CD4-positive, alpha-beta T cell treated with Interleukin-17A for 4 hours (primary cell): ENCODE measurements around the gene HVCN1.

ENCODE experiments used
- DNase-seq: peaks from one replicate; pipeline ENCODE4 v3.0.0-alpha.2; 2020; ENCODE audit warnings: mixed read lengths

Gene HVCN1

GRCh38 chr12:110613071-110613770 is 75.7 kb downstream of the HVCN1 start:
- no peak for DNase-seq

DNA sequence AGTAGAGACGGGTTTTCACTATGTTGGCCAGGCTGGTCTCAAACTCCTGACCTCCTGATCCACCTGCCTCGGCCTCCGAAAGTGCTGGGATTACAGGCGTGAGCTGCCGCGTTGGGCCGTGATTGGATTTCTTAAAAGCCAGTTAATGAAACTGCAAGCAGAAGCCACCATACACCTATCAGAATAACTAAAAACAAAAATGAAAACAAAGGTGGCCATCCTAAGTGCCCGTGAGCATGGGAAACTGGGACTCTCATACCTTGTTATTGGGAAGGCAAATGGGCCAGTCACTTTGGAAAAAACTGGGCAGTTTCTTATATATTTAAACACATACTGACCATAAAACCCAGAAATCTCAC is 82.7 kb downstream of the HVCN1 start:
- DNase-seq, result no peak

- peak; percentile 61 for DNase-seq
Measured at GRCh38 chr12:110602085-110602814, 86.7 kb downstream of the HVCN1 start.

DNA sequence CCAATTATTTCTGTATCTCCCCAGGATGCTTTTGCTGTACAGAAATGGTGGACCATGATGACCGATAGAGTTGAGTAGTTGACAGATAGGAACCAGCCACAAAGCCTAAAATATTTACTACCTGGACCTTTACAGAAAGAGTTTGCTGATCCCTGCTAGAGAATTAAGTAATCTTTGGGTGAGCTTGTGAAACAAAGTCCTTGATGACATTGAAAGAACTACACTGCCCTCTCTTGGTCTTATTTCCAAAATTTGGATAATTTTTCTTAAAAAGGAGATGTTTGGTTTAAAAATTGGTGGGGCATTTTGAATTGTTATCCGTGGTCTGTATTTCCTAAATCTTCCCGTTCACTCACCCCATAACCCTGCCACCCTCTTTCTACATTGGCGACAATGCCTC is 88.7 kb downstream of the HVCN1 start:
- DNase-seq, result no peak

DNA sequence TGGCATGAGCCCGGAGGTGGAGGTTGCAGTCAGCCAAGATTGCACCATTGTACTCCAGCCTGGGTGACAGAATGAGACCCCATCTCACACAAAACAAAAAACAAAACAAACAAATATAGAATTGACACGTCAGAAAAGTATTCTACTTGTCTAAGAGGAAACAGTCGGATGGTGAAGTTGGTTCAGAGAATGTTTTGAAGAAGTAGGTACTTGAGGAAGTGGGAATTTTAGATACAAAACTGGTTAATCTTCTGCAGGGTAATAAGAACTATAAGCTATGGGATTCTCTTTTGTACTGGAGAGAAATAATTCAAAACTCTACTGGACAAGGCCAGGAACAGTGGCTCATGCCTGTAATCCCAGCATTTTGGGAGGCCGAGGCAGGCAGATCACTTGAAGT is 89.6 kb downstream of the HVCN1 start:
- DNase-seq, result no peak
